Small intestine (tissue), 7 donors: Measurements from ENCODE around the gene SPATA16. TPM values are rescaled to one million over a fixed set of nuclear protein-coding genes. Genes with fewer than 3 reads are reported as not detected.

ENCODE experiments used
- DNase-seq, 2 donors: peaks; one replicate each; pipeline versions ENCODE4 v3.0.0 to v3.0.0-alpha.2; 2013
- FAIRE-seq: peaks from 2 replicates; lab custom pipeline; 2012; peaks lifted over from hg19 to GRCh38; lab: Jason Lieb, UNC
- H3K27ac ChIP-seq, 3 donors: one replicate each; pipeline ENCODE4 v1.5.1; 2013; ENCODE audit warnings: low read length in 2 of 3, mild to moderate bottlenecking in 2 of 3, control low read depth in 1 of 3, inconsistent platforms in 1 of 3, low read depth in 1 of 3, moderate library complexity in 1 of 3
- H3K27me3 ChIP-seq, 3 donors: one replicate each; pipeline ENCODE4 v1.6.1; 2013; ENCODE audit warnings: low read length in 3 of 3, inconsistent platforms in 1 of 3; ENCODE audit not compliant: control insufficient read depth in 3 of 3, insufficient read depth in 3 of 3
- H3K36me3 ChIP-seq, 3 donors: one replicate each; pipeline ENCODE4 v1.6.1; 2013; ENCODE audit warnings: low read length in 3 of 3, inconsistent platforms in 1 of 3, low read depth in 1 of 3, mild to moderate bottlenecking in 1 of 3, moderate library complexity in 1 of 3; ENCODE audit not compliant: control insufficient read depth in 3 of 3, insufficient read depth in 2 of 3
- H3K4me1 ChIP-seq, 3 donors: one replicate each; pipeline ENCODE4 v1.6.1; 2013; ENCODE audit warnings: low read length in 2 of 3, inconsistent platforms in 1 of 3, low read depth in 1 of 3, mild to moderate bottlenecking in 1 of 3, moderate library complexity in 1 of 3; ENCODE audit not compliant: control insufficient read depth in 3 of 3, insufficient read depth in 2 of 3
- H3K4me3 ChIP-seq, 3 donors: one replicate each; pipeline ENCODE4 v1.5.1; 2013; ENCODE audit warnings: low read length in 3 of 3, control low read depth in 1 of 3, inconsistent platforms in 1 of 3, low read depth in 1 of 3, mild to moderate bottlenecking in 1 of 3, moderate library complexity in 1 of 3
- H3K9me3 ChIP-seq, 2 donors: one replicate each; pipeline ENCODE4 v1.6.1; 2013; ENCODE audit warnings: low read depth in 1 of 2, low read length in 1 of 2; ENCODE audit not compliant: control insufficient read depth in 2 of 2, insufficient read depth in 1 of 2
- WGBS, 3 donors: extraction: QIAGEN DNeasy Blood & Tissue Kit; methylation state at CpG; one replicate each; pipeline ENCODE4 v1.1.7; 2013; 5-methylcytosine and 5-hydroxymethylcytosine counted together
- polyA plus RNA-seq, 4 donors: library from polyadenylated mRNA; stranded (reverse) in 3 of 4; unstranded in 1 of 4; fragments of 200-250 nt in 3 of 4; fragments of 120-200 nt in 1 of 4; gene quantifications; one replicate each; pipeline versions ENCODE4 v1.2.1 to v1.2.3, GENCODE V29; 2013
- donor health status: healthy with polysubstance abuse.
- donor health status: control.
- donor health status: control.
- donor health status: Bipolar disorder and iron deficiency.
- donor health status: healthy.

The SPATA16 gene
- polyA plus RNA-seq, 4 donors, result not detected

DNA sequence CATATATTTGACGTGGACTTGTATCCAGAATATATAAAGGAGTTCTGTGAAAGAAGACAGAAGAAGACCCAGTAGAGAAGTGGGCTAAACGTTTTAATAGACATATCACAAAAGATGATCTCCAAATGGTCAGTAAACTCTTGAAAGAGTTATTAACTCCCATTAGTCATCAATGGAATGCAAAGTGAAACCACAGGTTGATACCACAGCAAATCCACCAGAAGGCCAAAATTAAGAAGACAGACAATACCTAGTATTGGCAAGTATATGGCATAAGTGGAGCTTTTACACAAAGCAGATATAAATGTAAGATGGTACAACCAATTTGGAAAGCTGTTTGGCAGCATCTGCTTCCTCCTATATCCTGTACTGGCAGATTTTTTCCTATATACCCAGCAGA lies 6.0 kb downstream of the SPATA16 start:
- H3K4me1 ChIP-seq, result no peaks in the 10 kb centered on the region
- FAIRE-seq, result no peak
- no peaks in the 10 kb centered on the region for H3K36me3 ChIP-seq
- H3K9me3 ChIP-seq, result no peaks in the 10 kb centered on the region
- 5 to 6% (median 5%) methylated on average over 2 of the region's 2 CpGs for WGBS, 3 donors
- H3K27ac ChIP-seq, result no peak overlapping the region
- no peaks in the 10 kb centered on the region for H3K27me3 ChIP-seq
- no peak overlapping the region for H3K4me3 ChIP-seq
- no peak for DNase-seq

DNA sequence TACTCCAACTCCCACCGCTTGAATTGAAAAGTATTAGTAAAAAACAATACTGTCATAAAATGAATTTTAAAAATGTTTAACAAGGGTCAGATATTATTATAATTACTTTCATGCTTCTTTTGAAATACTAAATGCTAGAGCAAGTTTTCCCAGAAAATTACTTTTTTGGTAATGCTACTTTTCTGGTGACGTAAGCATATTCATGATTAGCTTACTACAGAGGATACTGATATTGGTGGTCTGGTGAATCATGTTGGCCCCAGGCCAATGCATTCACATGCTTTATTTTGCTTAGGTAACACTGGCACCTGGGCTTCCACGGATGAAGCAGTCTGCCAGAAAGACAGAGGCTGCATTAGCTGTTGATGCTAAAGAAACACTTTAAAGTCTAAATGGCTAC lies 12.4 kb downstream of the SPATA16 start:
- Histone ChIP-seq H3K9me3 (no peaks in the 10 kb centered on the region), H3K4me3 (no peak overlapping the region), H3K27me3 (no peaks in the 10 kb centered on the region), H3K36me3 (no peaks in the 10 kb centered on the region), H3K27ac (no peak overlapping the region), H3K4me1 (no peaks in the 10 kb centered on the region)
- FAIRE-seq, result no peak
- no peak for DNase-seq
- WGBS, 3 donors, result 83 to 86% (median 85%) methylated on average over 3 of the region's 3 CpGs

DNA sequence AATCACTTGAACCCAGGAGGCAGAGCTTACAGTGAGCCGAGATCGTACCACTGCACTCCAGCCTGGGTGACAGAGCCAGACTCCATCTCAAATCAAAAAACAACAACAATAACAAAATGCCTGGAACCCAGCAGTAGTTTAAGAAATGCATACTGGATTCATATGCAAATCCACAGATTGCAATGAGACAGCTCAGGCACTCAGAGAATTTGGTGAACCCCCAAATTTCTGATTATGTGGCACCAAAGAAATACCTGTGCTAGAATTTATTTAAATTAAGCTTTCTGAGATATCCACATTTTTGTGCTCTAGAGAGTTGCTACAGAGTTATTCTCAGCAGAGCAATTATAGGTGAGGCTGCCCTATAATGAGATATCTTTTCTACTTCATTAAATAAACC lies 29.7 kb downstream of the SPATA16 start:
- FAIRE-seq, result no peak
- 90 to 97% (median 97%) methylated on average over 2 of the region's 2 CpGs for WGBS, 3 donors

DNA sequence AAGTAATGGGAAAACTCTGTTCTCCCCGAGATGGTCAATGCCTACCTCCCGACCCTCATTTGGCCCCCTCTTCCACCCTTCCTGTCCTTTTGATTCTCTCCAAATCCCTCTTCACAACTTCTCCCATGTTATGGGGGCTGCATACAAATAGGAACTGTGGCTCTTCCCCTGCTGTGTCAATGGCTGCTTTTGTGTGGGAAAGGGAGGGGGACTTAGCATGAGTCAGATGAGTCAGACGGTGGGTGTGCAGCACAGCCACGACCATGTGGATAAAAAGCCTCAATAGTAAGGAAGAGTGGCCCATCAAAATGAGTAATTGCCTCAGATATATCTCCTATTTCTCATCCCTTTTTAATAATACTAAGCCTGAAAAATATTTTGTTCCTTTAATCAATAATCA lies 31.9 kb downstream of the SPATA16 start:
- Histone ChIP-seq H3K27ac (no peak overlapping the region), H3K4me1 (no peaks in the 10 kb centered on the region), H3K27me3 (peaks cover 0 to 3% (median 0%) of the 10 kb centered on the region in 3 donors), H3K36me3 (no peaks in the 10 kb centered on the region), H3K9me3 (no peaks in the 10 kb centered on the region), H3K4me3 (no peak overlapping the region)
- no peak for FAIRE-seq
- WGBS, 3 donors, result 58 to 67% (median 64%) methylated on average over 4 of the region's 4 CpGs
- no peak for DNase-seq

More for the DNA sequence above, 29.7 kb downstream of the SPATA16 start:
- Histone ChIP-seq H3K36me3 (no peaks in the 10 kb centered on the region), H3K27me3 (peaks cover 0 to 3% (median 0%) of the 10 kb centered on the region in 3 donors), H3K27ac (no peak overlapping the region), H3K9me3 (no peaks in the 10 kb centered on the region), H3K4me1 (no peaks in the 10 kb centered on the region), H3K4me3 (no peak overlapping the region)
- DNase-seq, result no peak

DNA sequence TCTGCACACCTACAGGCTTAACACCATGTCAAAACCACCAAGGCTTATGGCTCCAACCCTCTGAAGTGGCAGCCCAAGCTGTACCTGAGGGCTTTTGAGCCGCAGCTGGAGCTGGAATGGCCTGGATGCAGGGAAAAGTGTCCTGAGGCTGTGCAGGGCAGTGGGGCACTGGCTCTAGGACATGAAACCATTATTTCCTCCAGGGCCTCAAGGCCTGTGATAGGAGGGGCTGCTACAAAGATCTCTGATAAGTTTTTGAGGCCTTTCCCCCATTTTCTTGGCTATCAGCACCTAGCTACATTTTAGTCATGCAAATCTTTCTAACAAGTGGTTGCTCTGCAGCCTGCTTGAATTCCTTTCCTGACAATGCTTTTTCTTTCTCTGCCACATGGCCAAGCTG lies 37.6 kb downstream of the SPATA16 start:
- no peaks in the 10 kb centered on the region for H3K36me3 ChIP-seq
- FAIRE-seq (no peak), DNase-seq (no peak)
- H3K27ac ChIP-seq, result no peak overlapping the region
- H3K9me3 ChIP-seq, result peaks cover 0 to 9% of the 10 kb centered on the region in 2 donors
- 60 to 78% (median 70%) methylated on average over 1 of the region's 1 CpG for WGBS, 3 donors
- H3K4me1 ChIP-seq, result no peaks in the 10 kb centered on the region
- no peak overlapping the region for H3K4me3 ChIP-seq
- H3K27me3 ChIP-seq, result no peaks in the 10 kb centered on the region

DNA sequence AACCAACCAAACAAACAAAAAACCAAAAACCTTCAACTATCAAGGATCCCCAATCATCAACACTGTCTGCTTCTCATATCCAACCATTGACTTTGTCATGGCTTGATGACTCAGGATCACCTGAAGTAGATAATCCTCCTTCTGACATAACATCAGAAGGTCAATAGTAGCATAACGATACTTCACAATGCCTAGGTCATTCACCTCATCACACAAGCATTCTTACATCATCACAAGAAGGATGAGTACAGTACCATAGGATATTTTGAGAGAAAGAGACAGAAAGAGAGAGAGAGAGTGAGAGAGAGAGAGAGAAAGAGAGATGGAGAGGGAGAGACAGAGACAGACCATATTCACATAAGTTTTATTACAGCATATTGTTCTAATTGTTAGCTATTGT lies 42.1 kb downstream of the SPATA16 start:
- DNase-seq (no peak), FAIRE-seq (no peak)
- Histone ChIP-seq H3K36me3 (no peaks in the 10 kb centered on the region), H3K4me3 (no peak overlapping the region), H3K27me3 (no peaks in the 10 kb centered on the region), H3K9me3 (peaks cover 0 to 9% of the 10 kb centered on the region in 2 donors), H3K4me1 (no peaks in the 10 kb centered on the region), H3K27ac (no peak overlapping the region)
- WGBS, 3 donors, result 81 to 85% (median 84%) methylated on average over 1 of the region's 1 CpG

DNA sequence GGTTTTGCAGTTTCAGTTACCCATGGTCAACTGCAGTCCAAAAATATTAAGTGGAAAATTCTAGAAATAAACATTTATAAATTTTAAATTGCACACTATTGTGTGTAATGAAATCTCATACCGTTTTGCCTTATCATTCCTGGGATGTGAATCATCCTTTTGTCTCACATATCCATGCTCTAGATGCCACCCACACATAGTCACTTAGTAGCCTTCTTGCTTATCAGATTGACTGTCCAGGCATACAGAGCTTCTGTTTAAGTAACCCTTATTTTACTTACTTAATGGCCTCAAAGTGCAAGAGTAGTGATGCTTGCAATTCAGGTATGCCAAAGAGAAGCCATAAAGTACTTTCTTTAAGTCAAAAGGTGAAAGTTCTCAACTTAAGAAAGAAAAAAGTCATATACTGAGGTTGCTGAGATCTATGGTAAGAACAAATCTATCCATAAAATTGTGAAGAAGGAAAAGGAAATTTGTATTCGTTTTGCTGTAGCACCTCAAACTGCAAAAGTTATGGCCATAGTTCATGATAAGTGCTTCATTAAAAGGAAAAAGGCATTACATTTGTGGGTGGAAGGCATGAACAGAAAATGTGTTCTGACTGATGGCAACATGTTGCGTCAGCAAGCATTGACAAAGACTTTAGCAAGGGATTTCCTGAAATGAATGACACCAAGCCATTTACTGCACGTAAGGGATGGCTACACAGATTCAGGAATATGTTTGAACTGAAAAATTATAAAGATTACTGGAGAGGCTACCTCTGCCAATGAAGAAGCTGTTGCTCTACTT lies 43.8 kb downstream of the SPATA16 start:
- Histone ChIP-seq H3K9me3 (no peaks in the 10 kb centered on the region), H3K4me1 (no peaks in the 10 kb centered on the region), H3K4me3 (no peak overlapping the region), H3K36me3 (no peaks in the 10 kb centered on the region), H3K27ac (no peak overlapping the region), H3K27me3 (no peaks in the 10 kb centered on the region)
- WGBS, 3 donors, result 59 to 77% (median 64%) methylated on average over 4 of the region's 4 CpGs
- no peak for DNase-seq
- no peak for FAIRE-seq

DNA sequence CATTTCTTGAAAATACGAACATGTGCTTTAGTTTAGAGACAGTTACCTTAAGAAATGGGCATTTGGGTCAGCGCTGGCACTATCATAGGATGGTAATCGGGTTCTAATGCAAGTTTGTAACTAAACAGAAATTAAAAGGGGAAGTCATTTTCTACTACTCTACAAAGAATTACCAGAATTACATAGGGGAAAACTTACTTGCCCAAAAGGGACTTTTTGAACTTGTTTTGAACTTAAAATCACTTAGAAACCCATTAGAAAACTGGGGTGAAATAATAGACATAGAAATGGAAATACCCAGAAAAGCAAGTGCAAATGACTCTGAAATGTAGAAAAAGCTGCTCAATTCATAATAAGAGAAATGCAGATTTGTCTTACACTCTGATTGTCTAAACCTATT lies 44.9 kb downstream of the SPATA16 start:
- H3K4me1 ChIP-seq, result no peaks in the 10 kb centered on the region
- no peaks in the 10 kb centered on the region for H3K36me3 ChIP-seq
- H3K27ac ChIP-seq, result no peak overlapping the region
- H3K9me3 ChIP-seq, result no peaks in the 10 kb centered on the region
- no peak for FAIRE-seq
- no peak overlapping the region for H3K4me3 ChIP-seq
- WGBS, 3 donors, result 77 to 92% (median 87%) methylated on average over 3 of the region's 3 CpGs
- no peak for DNase-seq
- H3K27me3 ChIP-seq, result no peaks in the 10 kb centered on the region

DNA sequence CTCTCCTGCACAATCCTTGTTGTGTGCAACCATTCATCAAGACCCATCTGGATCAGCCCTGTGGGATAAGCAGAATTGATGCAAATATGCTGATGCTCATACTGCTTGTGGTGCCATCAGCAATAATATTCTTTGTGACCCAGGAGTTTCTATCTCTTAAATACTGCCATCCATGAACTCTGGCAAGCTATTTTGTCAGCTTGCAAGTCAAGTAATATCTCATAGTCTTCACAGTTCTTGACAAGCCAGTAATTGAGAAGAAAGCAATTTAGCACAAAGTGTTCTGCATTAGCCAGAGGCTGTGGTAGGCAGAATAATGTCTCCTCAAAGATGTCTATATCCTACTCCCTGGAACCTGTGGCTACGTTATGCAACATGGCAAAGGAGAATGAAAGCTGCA lies 49.0 kb downstream of the SPATA16 start:
- no peaks in the 10 kb centered on the region for H3K36me3 ChIP-seq
- 60 to 72% (median 62%) methylated on average over 1 of the region's 1 CpG for WGBS, 3 donors
- no peak for FAIRE-seq
- DNase-seq, result no peak
- H3K4me1 ChIP-seq, result no peaks in the 10 kb centered on the region
- no peak overlapping the region for H3K4me3 ChIP-seq
- no peaks in the 10 kb centered on the region for H3K27me3 ChIP-seq
- H3K9me3 ChIP-seq, result no peaks in the 10 kb centered on the region
- no peak overlapping the region for H3K27ac ChIP-seq
